Activated T-helper 17 cell treated with anti-CD3 and anti-CD28 coated beads, Interleukin-2, amount 50 U/mL, for 72 hours (primary cell): ENCODE results near the gene MADCAM1. TPM values are rescaled to one million over a fixed set of nuclear protein-coding genes. Genes with fewer than 3 reads are reported as not detected.

Experiments
- total RNA-seq, 2 donors: library from RNA; stranded (reverse); gene quantifications; one replicate each; pipeline ENCODE4 v1.2.3, GENCODE V29; 2022

MADCAM1 gene
- total RNA-seq, 2 donors from 2014 or later = 0.29 TPM; not detected in 1

Other genes starting within 250 kb of the MADCAM1 start
- gene PLPP2, start 205.1 kb upstream of the MADCAM1 start, total RNA-seq = 1 to 10 TPM; 1.3 to 3.8 TPM
- 10 to 100 TPM; 23.2 TPM for gene MIER2, start 151.7 kb upstream of the MADCAM1 start, total RNA-seq
- gene C2CD4C, start 87.3 kb upstream of the MADCAM1 start, total RNA-seq = under 1 TPM; 0.13 to 0.40 TPM
- gene SHC2, start 35.5 kb upstream of the MADCAM1 start, total RNA-seq = under 1 TPM in 1 of 2 donors, not detected in 1; 0.26 TPM
- gene TPGS1, start 11.0 kb downstream of the MADCAM1 start, total RNA-seq = 10 to 100 TPM in 1 of 2 donors, 1 to 10 TPM in 1; 6.3 to 14.1 TPM
- 10 to 100 TPM; 31.4 to 44.5 TPM for gene CDC34, start 35.3 kb downstream of the MADCAM1 start, total RNA-seq
- gene GZMM, start 47.6 kb downstream of the MADCAM1 start, total RNA-seq = 10 to 100 TPM; 30.5 to 31.3 TPM
- gene BSG, start 76.1 kb downstream of the MADCAM1 start, total RNA-seq = 100 to 1,000 TPM; 170 to 244 TPM
- under 1 TPM; 0.58 to 0.98 TPM for gene HCN2, start 93.4 kb downstream of the MADCAM1 start, total RNA-seq
- 10 to 100 TPM; 46.1 to 59.8 TPM for gene POLRMT, start 137.1 kb downstream of the MADCAM1 start, total RNA-seq
- gene FGF22, start 143.4 kb downstream of the MADCAM1 start, total RNA-seq = 1 to 10 TPM in 1 of 2 donors, not detected in 1; 1.7 TPM
- gene RNF126, start 166.7 kb downstream of the MADCAM1 start, total RNA-seq = 100 to 1,000 TPM in 1 of 2 donors, 10 to 100 TPM in 1; 74.0 to 103 TPM
- 1 to 10 TPM; 7.0 to 9.1 TPM for gene FSTL3, start 179.9 kb downstream of the MADCAM1 start, total RNA-seq
- not detected for gene PRSS57, start 199.0 kb downstream of the MADCAM1 start, total RNA-seq
- under 1 TPM in 1 of 2 donors, not detected in 1; 0.26 TPM for gene PALM, start 212.4 kb downstream of the MADCAM1 start, total RNA-seq